ENCODE data around the gene BMPR1A. TPM values are rescaled to one million over a fixed set of nuclear protein-coding genes. Genes with fewer than 3 reads are reported as not detected.
A peak's percentile ranks its signal among the peaks of the same experiment; 100 is the strongest.

BMPR1A gene
- total RNA-seq, 1 experiment from 2014 or later: 21.4 TPM

DNA sequence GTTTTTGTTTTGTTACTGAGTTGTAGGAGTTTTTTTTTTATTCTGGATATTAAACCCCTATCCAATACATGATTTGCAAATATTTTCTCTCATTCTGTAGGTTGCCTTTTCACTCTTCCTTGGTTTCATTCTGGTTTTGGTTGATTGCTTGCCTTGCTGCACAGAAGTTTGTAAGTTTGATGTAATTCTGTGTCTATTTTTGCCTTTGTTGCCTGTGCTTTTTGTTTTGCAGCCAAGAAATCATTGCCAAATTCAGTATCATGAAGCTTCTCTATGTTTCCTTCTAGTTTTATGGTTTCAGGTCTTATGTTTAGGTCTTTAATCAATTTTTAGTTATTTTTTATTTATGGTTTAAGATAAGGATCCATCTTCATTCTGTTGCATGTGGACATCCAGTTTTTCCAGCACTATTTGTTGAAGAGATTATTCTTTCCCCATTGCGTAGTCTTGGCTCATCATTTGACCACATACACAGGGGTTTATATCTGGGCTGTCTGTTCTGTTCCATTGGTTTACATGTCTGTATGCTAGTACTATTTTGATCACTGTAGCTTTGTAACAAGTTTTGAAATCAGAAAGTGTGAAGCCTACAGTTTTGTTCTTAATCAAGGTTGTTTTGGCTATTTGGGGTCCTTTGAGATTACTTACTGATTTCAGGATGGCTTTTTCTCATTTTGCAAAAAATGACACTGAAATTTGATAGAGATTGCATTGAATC, 26.4 kb downstream of the BMPR1A start:
- H3K4me3 Mint-ChIP-seq (ENCODE audit: low read depth, unreplicated experiment): no peak overlapping the region
- H3K4me1 Mint-ChIP-seq (ENCODE audit: low read depth, unreplicated experiment): no peaks in the 10 kb centered on the region
- no peak for DNase-seq
- peaks cover 3% of the 10 kb centered on the region for H3K9me3 Mint-ChIP-seq (ENCODE audit: low read depth, unreplicated experiment)
- H3K36me3 Mint-ChIP-seq (ENCODE audit: insufficient read depth, unreplicated experiment): no peaks in the 10 kb centered on the region
- CTCF ChIA-PET: no interaction called here
- no peak overlapping the region for H3K27ac Mint-ChIP-seq (ENCODE audit: unreplicated experiment)
- TF ChIP-seq, protein P1, sequence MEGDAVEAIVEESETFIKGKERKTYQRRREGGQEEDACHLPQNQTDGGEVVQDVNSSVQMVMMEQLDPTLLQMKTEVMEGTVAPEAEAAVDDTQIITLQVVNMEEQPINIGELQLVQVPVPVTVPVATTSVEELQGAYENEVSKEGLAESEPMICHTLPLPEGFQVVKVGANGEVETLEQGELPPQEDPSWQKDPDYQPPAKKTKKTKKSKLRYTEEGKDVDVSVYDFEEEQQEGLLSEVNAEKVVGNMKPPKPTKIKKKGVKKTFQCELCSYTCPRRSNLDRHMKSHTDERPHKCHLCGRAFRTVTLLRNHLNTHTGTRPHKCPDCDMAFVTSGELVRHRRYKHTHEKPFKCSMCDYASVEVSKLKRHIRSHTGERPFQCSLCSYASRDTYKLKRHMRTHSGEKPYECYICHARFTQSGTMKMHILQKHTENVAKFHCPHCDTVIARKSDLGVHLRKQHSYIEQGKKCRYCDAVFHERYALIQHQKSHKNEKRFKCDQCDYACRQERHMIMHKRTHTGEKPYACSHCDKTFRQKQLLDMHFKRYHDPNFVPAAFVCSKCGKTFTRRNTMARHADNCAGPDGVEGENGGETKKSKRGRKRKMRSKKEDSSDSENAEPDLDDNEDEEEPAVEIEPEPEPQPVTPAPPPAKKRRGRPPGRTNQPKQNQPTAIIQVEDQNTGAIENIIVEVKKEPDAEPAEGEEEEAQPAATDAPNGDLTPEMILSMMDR (IDR thresholded peaks at IDR 0.05; ENCODE audit: unreplicated experiment): no peak
- intact Hi-C loops (cut with micrococcal nuclease; ENCODE audit: unreplicated experiment): no loop called here
- H3K27me3 Mint-ChIP-seq (ENCODE audit: unreplicated experiment): no peaks in the 10 kb centered on the region
- no TSS peak for BruUV-seq (replicated peaks)

DNA sequence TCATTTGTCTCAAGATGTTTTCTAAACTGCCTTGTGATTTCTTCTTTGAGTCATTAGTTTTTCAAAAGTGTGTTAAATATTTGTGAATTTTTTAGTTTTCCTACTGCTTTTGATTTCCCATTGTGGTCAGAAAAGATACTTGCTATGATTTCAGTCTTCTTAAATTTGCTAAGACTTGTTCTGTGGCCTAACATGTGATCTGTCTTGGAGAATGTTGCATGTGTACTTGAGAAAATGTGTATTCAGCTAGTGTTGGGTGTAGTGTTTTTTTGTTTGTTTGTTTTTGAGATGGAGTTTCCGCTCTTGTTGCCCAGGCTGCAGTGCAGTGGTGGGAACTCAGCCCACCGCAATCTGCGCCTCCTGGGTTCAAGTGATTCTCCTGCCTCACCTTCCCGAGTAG, 28.6 kb downstream of the BMPR1A start:
- H3K4me1 Mint-ChIP-seq (ENCODE audit: low read depth, unreplicated experiment): no peaks in the 10 kb centered on the region
- CTCF ChIA-PET: no interaction called here
- H3K27me3 Mint-ChIP-seq (ENCODE audit: unreplicated experiment): no peaks in the 10 kb centered on the region
- H3K9me3 Mint-ChIP-seq (ENCODE audit: low read depth, unreplicated experiment): peaks cover 3% of the 10 kb centered on the region
- peak overlapping the region; percentile 36 for H3K27ac Mint-ChIP-seq (ENCODE audit: unreplicated experiment)
- BruUV-seq (replicated peaks): no TSS peak
- H3K4me3 Mint-ChIP-seq (ENCODE audit: low read depth, unreplicated experiment): no peak overlapping the region
- no peak for DNase-seq
- intact Hi-C loops (cut with micrococcal nuclease; ENCODE audit: unreplicated experiment): no loop called here
- no peaks in the 10 kb centered on the region for H3K36me3 Mint-ChIP-seq (ENCODE audit: insufficient read depth, unreplicated experiment)
- TF ChIP-seq, protein P1 (IDR thresholded peaks at IDR 0.05; ENCODE audit: unreplicated experiment): no peak

DNA sequence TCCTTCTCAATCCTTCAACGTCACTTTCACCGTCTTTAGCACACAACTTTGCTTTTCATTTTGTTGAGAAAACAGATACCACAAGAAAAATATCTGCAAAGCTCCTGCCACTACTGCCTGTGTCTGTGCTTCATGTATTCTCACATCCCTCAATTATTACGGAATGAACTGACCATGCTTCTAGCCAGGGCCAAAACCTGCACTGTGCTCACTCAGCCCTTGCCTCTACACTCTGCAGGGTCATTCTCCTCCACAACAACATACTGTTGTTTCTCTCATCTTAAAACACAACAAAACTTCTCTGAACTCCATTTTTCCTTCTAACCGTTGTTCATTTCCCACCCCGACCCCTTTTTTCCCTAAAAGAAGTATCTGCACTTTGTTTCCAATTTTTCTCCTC, 29.5 kb downstream of the BMPR1A start:
- peaks cover 3% of the 10 kb centered on the region for H3K9me3 Mint-ChIP-seq (ENCODE audit: low read depth, unreplicated experiment)
- BruUV-seq (replicated peaks): no TSS peak
- intact Hi-C loops (cut with micrococcal nuclease; ENCODE audit: unreplicated experiment): loop anchor here (2.0 kb wide), 1 partner anchor 29 kb away; the partner anchor contains the start of gene BMPR1A
- no peaks in the 10 kb centered on the region for H3K27me3 Mint-ChIP-seq (ENCODE audit: unreplicated experiment)
- H3K27ac Mint-ChIP-seq (ENCODE audit: unreplicated experiment): no peak overlapping the region
- TF ChIP-seq, protein P1 (IDR thresholded peaks at IDR 0.05; ENCODE audit: unreplicated experiment): no peak
- CTCF ChIA-PET: no interaction called here
- DNase-seq: no peak
- H3K4me3 Mint-ChIP-seq (ENCODE audit: low read depth, unreplicated experiment): no peak overlapping the region
- no peaks in the 10 kb centered on the region for H3K4me1 Mint-ChIP-seq (ENCODE audit: low read depth, unreplicated experiment)
- H3K36me3 Mint-ChIP-seq (ENCODE audit: insufficient read depth, unreplicated experiment): no peaks in the 10 kb centered on the region

DNA sequence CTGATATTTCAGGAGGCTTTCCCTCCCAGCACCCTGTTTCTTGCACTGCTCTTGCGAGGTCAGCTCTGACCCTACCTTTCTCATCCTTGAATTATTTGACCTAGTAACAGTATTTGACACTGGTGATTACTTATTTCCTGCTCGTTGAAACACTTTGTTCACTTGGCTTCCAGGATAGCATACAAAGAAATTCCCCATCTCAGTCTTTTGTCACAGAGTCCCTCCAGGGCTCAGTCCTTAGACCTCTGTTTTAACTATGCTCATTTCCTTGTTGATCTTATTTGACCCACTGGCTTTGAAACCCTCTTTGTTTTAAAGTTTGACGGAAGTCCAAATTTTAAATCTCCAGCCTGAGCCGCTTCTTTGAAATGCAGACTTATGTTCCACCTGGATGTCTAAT, 29.9 kb downstream of the BMPR1A start:
- H3K27ac Mint-ChIP-seq (ENCODE audit: unreplicated experiment): no peak overlapping the region
- TF ChIP-seq, protein P1 (IDR thresholded peaks at IDR 0.05; ENCODE audit: unreplicated experiment): no peak
- intact Hi-C loops (cut with micrococcal nuclease; ENCODE audit: unreplicated experiment): loop anchor here (2.0 kb wide), 1 partner anchor 30 kb away; the partner anchor contains the start of gene BMPR1A
- H3K36me3 Mint-ChIP-seq (ENCODE audit: insufficient read depth, unreplicated experiment): no peaks in the 10 kb centered on the region
- no TSS peak for BruUV-seq (replicated peaks)
- no peak overlapping the region for H3K4me3 Mint-ChIP-seq (ENCODE audit: low read depth, unreplicated experiment)
- no peaks in the 10 kb centered on the region for H3K27me3 Mint-ChIP-seq (ENCODE audit: unreplicated experiment)
- DNase-seq: peak; percentile 1
- no peaks in the 10 kb centered on the region for H3K4me1 Mint-ChIP-seq (ENCODE audit: low read depth, unreplicated experiment)
- CTCF ChIA-PET: interaction anchor here (0.7 kb wide), 1 partner anchor 10 kb away, joined by 3 read pairs; no protein-coding TSS in a partner anchor
- H3K9me3 Mint-ChIP-seq (ENCODE audit: low read depth, unreplicated experiment): peaks cover 3% of the 10 kb centered on the region

Measured in Calu3 (cell line).